OCI-LY7 (cell line): Measurements from ENCODE around the gene ATOSB. TPM values are rescaled to one million over a fixed set of nuclear protein-coding genes. Genes with fewer than 3 reads are reported as not detected.

Experiments used
- BruUV-seq: library from RNA; stranded (reverse); fragments of 400-500 nt; replicated peaks from 2 replicates; lab custom pipeline; 2021; lab: Mats Ljungman, UMichigan
- CTCF ChIA-PET: fragments of 300-600 bp; sonication (Branson Sonifier 250); formaldehyde crosslinking; loops from one replicate; lab custom pipeline; 2022; ENCODE audit warnings: antibody characterized with exemption; ENCODE audit not compliant: unreplicated experiment; lab: Charles Lee
- POLR2A ChIA-PET: fragments of 300-600 bp; sonication (Branson Sonifier 250); formaldehyde crosslinking; loops from one replicate; lab custom pipeline; 2022; ENCODE audit warnings: antibody characterized with exemption; lab: Charles Lee
- DNase-seq: peaks from one replicate; pipeline ENCODE4 v3.0.0-alpha.2; 2015; ENCODE audit warnings: low spot score
- H2AFZ ChIP-seq: fragments of 200-600 bp; sonication (generic), shearing (Covaris generic); 2 replicates; pipeline ENCODE4 v1.6.1; 2014; ENCODE audit warnings: mild to moderate bottlenecking, antibody characterized with exemption, low read length, moderate library complexity
- H3K27ac ChIP-seq: fragments of 200-600 bp; sonication (generic); 2 replicates; pipeline ENCODE4 v1.5.1; 2014; ENCODE audit warnings: mixed run types, low read depth, mild to moderate bottlenecking, moderate library complexity, low read length, inconsistent platforms; ENCODE audit not compliant: poor library complexity, severe bottlenecking
- H3K36me3 ChIP-seq: fragments of 200-600 bp; sonication (generic); 2 replicates; pipeline ENCODE4 v1.6.1; 2014; ENCODE audit warnings: mild to moderate bottlenecking, antibody characterized with exemption, low read length, moderate library complexity, mixed read lengths; ENCODE audit not compliant: insufficient read depth
- H3K4me1 ChIP-seq: fragments of 200-600 bp; sonication (generic); 2 replicates; pipeline ENCODE4 v1.5.1; 2014; ENCODE audit warnings: mild to moderate bottlenecking, low read length; ENCODE audit not compliant: insufficient read depth, poor library complexity, severe bottlenecking
- H3K4me2 ChIP-seq: fragments of 200-600 bp; sonication (generic); 2 replicates; pipeline ENCODE4 v1.6.1; 2014; ENCODE audit warnings: mild to moderate bottlenecking, low read length
- H3K4me3 ChIP-seq: fragments of 200-600 bp; sonication (generic); 2 replicates; pipeline ENCODE4 v1.5.1; 2014; ENCODE audit warnings: mild to moderate bottlenecking, low read depth, low read length; ENCODE audit not compliant: poor library complexity, severe bottlenecking
- H3K79me2 ChIP-seq: fragments of 200-600 bp; sonication (generic); 2 replicates; pipeline ENCODE4 v1.6.1; 2016; ENCODE audit warnings: low read depth, mild to moderate bottlenecking, low read length, moderate library complexity, mixed read lengths; ENCODE audit not compliant: insufficient read depth
- H3K9me2 ChIP-seq: fragments of 200-600 bp; sonication (generic); 2 replicates; pipeline ENCODE4 v1.6.1; 2016; ENCODE audit warnings: mild to moderate bottlenecking, low read length, mixed read lengths; ENCODE audit not compliant: insufficient read depth
- H3K9me3 ChIP-seq: fragments of 200-600 bp; sonication (generic); 2 replicates; pipeline ENCODE4 v1.6.1; 2014; ENCODE audit warnings: mild to moderate bottlenecking, mixed run types, low read length, mixed read lengths
- H4K20me1 ChIP-seq: fragments of 200-600 bp; sonication (generic); 2 replicates; pipeline ENCODE4 v1.6.1; 2014; ENCODE audit warnings: mild to moderate bottlenecking, antibody characterized with exemption, low read length, moderate library complexity, mixed read lengths; ENCODE audit not compliant: insufficient read depth
- CTCF ChIP-seq: fragments of 200-600 bp; sonication (generic); conservative IDR thresholded peaks from 2 replicates; pipeline ENCODE4 v1.5.1; 2014; ENCODE audit warnings: mild to moderate bottlenecking, antibody characterized with exemption, low read length, moderate library complexity, mixed read lengths
- EZH2phosphoT487 ChIP-seq: fragments of 200-600 bp; sonication (generic); IDR thresholded peaks from 2 replicates; pipeline ENCODE4 v1.6.1; 2018; ENCODE audit warnings: low read depth, borderline replicate concordance, mild to moderate bottlenecking, mixed run types, antibody characterized with exemption, low read length, moderate library complexity, mixed read lengths
- intact Hi-C: fragments of 100-400 bp; cut with micrococcal nuclease; formaldehyde crosslinking; loops from one replicate; pipeline ENCODE4 v1.10.0; 2022; ENCODE audit not compliant: unreplicated experiment
- total RNA-seq, 2 experiments: library from RNA; depleted of rRNA in 1 of 2; stranded (reverse); fragments of >200 nt in 1 of 2; shearing (Covaris generic) in 1 of 2; gene quantifications; 2 replicates each; pipeline ENCODE4 v1.2.3, GENCODE V29; 2014 to 2022

Gene ATOSB
- total RNA-seq, 2 experiments from 2014 or later, result 1.4 to 4.7 TPM

GRCh38 chr9:35070823-35071813, 44.5 kb downstream of the ATOSB start:
- H3K4me2 ChIP-seq, result peak overlapping the region; percentile 96
- peaks cover 34% of the 10 kb centered on the region for H3K4me1 ChIP-seq
- H3K4me3 ChIP-seq, result peak overlapping the region; percentile 92
- DNase-seq, result peak; percentile 45
- BruUV-seq, result TSS peak; percentile 67
- no peak for TF ChIP-seq EZH2phosphoT487
- TF ChIP-seq CTCF, result no peak
- CTCF ChIA-PET, result interaction anchor here (1.0 kb wide), 1 partner anchor 10 kb away, joined by 3 read pairs; no protein-coding TSS in a partner anchor
- POLR2A ChIA-PET, result interaction anchor here (0.6 to 2.5 kb wide), 9 partner anchors 8 to 89 kb away, joined by 3 to 22 read pairs (median 5); partner anchors contain the start of genes ATOSB and FANCG
- peaks cover 26% of the 10 kb centered on the region for H4K20me1 ChIP-seq
- H2AFZ ChIP-seq, result no peak overlapping the region; the same call in 1 of the 2 replicates
- intact Hi-C loops, result loop anchor here (10.0 kb wide), 2 partner anchors 534 to 664 kb away; partner anchors contain the start of genes CREB3, TESK1 and TLN1
- peaks cover 87% of the 10 kb centered on the region for H3K36me3 ChIP-seq
- H3K9me2 ChIP-seq, result no peaks in the 10 kb centered on the region
- H3K27ac ChIP-seq, result peak overlapping the region; percentile 92
- no peaks in the 10 kb centered on the region for H3K9me3 ChIP-seq
- peaks cover 51% of the 10 kb centered on the region for H3K79me2 ChIP-seq

GRCh38 chr9:35069020-35069419, 46.6 kb downstream of the ATOSB start:
- intact Hi-C loops, result no loop called here
- Histone ChIP-seq H3K79me2 (peaks cover 51% of the 10 kb centered on the region), H3K4me2 (0 out of 2 replicates have a peak overlapping the region, but pooled peaks have one; percentile 96), H2AFZ (no peak overlapping the region), H3K9me2 (no peaks in the 10 kb centered on the region), H3K27ac (no peak overlapping the region), H3K4me1 (peaks cover 34% of the 10 kb centered on the region), H3K36me3 (peaks cover 87% of the 10 kb centered on the region), H3K4me3 (no peak overlapping the region), H3K9me3 (no peaks in the 10 kb centered on the region), H4K20me1 (peaks cover 26% of the 10 kb centered on the region)
- TF ChIP-seq CTCF, result no peak
- TF ChIP-seq EZH2phosphoT487, result no peak
- ChIA-PET CTCF (no interaction called here), POLR2A (interaction anchor here (0.6 to 3.1 kb wide), 3 partner anchors 9 to 33 kb away, joined by 3 to 10 read pairs (median 3); partner anchors contain the start of gene FANCG)
- no peak for DNase-seq
- BruUV-seq, result no TSS peak
